ENCODE data around the gene RASL11A. TPM values are rescaled to one million over a fixed set of nuclear protein-coding genes. Genes with fewer than 3 reads are reported as not detected.
A peak's percentile ranks its signal among the peaks of the same experiment; 100 is the strongest.
"Not testable (repeated sequence)": the region's sequence is repeated elsewhere in the genome, so short reads cannot be mapped to it uniquely, and the experiment has no call there.

RASL11A gene
- total and polyA plus RNA-seq, 10 donors, result 6.7 to 37.9 (median 14.7) TPM

DNA sequence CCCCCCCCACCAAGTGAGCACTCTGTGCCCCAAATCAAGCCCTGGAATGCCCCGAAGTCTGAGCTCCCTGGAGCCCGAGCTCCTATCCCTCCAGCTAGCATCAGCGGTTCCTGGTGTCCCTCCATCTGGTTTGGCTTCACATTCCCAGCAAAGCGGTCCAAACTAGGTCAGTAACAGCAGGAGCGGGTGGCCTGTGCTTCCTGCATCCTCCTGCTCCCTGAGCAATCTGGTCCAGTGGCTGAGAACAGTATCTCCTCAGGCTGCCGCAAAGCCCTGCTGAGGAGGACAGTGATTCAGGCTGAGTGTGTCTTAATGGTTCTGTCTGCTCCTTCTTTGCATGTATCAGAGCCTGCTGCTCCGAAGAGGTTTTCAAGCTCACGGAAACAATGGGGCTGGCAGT, 25.9 kb downstream of the RASL11A start:
- peaks cover 0 to 8% (median 4%) of the 10 kb centered on the region in 6 donors for H3K4me1 ChIP-seq
- no peak overlapping the region for H3K4me3 ChIP-seq
- H3K27ac ChIP-seq, result no peak overlapping the region
- no peaks in the 10 kb centered on the region for H3K9me3 ChIP-seq
- peaks cover 0 to 5% (median 0%) of the 10 kb centered on the region in 7 donors for H3K27me3 ChIP-seq (replicated peaks in 1 of 7)
- H3K36me3 ChIP-seq, result no peaks in the 10 kb centered on the region
- no peak for DNase-seq
- 85 to 95% (median 89%) methylated on average over 8 of the region's 8 CpGs for WGBS, 5 donors
- TF ChIP-seq, protein P1, sequence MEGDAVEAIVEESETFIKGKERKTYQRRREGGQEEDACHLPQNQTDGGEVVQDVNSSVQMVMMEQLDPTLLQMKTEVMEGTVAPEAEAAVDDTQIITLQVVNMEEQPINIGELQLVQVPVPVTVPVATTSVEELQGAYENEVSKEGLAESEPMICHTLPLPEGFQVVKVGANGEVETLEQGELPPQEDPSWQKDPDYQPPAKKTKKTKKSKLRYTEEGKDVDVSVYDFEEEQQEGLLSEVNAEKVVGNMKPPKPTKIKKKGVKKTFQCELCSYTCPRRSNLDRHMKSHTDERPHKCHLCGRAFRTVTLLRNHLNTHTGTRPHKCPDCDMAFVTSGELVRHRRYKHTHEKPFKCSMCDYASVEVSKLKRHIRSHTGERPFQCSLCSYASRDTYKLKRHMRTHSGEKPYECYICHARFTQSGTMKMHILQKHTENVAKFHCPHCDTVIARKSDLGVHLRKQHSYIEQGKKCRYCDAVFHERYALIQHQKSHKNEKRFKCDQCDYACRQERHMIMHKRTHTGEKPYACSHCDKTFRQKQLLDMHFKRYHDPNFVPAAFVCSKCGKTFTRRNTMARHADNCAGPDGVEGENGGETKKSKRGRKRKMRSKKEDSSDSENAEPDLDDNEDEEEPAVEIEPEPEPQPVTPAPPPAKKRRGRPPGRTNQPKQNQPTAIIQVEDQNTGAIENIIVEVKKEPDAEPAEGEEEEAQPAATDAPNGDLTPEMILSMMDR (IDR thresholded peaks at IDR 0.05 in 8 of 11, conservative IDR thresholded peaks at IDR 0.05 in 3 of 11), result no peak
- TF ChIP-seq POLR2A (IDR thresholded peaks at IDR 0.05), result no peak
- no peak for TF ChIP-seq POLR2AphosphoS5 (IDR thresholded peaks at IDR 0.05)
- intact Hi-C loops (cut with DNase I; ENCODE audit: low total_unique reads), result no loop called here

DNA sequence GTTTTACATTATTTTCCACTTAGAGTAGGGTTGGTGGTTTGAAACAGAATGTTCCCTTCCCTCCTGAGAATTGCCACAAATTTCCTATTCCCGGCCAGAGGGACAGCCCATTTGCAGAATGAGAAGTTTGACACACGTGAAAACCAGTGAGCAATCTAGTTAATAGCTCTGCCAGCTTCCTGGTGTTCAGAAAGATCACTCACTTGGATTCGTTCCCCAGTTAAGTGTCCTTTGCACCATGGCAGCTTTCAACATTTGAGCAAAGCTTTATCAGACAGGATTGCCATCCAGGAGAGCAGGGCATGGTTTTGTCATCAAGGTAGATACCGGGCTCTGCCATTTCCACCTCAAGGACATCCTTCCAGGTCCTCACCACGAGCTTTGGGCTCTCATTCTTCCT, 28.2 kb downstream of the RASL11A start:
- Histone ChIP-seq H3K27me3 (replicated peaks in 1 of 7) (peaks cover 0 to 5% (median 0%) of the 10 kb centered on the region in 7 donors), H3K4me1 (peaks cover 0 to 4% (median under 1%) of the 10 kb centered on the region in 6 donors), H3K4me3 (no peak overlapping the region), H3K9me3 (no peaks in the 10 kb centered on the region), H3K27ac (no peak overlapping the region), H3K36me3 (no peaks in the 10 kb centered on the region)
- TF ChIP-seq POLR2A (IDR thresholded peaks at IDR 0.05), result no peak
- TF ChIP-seq, protein P1 (IDR thresholded peaks at IDR 0.05 in 8 of 11, conservative IDR thresholded peaks at IDR 0.05 in 3 of 11), result no peak
- no peak for TF ChIP-seq POLR2AphosphoS5 (IDR thresholded peaks at IDR 0.05)
- no peak for DNase-seq
- 61 to 79% (median 62%) methylated on average over 5 of the region's 5 CpGs for WGBS, 5 donors
- intact Hi-C loops (cut with DNase I; ENCODE audit: low total_unique reads), result no loop called here

DNA sequence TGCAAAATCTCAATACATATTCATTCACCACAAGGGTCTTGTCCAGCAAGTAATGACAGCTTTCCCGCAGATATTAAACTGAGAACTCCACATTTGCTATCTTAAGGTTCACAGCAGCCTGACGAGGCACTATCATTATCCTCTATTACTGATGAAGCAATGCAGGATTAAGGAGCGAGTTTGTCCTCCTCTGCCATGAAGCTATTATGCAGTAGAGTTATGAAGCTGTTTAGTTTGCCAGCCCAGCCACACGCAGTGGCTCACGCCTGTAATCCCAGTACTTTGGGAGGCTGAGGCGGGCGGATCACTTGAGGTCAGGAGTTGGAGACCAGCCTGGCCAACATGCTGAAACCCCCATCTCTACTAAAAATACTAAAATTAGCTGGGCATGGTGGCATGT, 29.8 kb downstream of the RASL11A start:
- H3K36me3 ChIP-seq; DNase-seq; H3K27me3 ChIP-seq (replicated peaks in 1 of 7); H3K27ac ChIP-seq; H3K9me3 ChIP-seq; intact Hi-C loops (cut with DNase I; ENCODE audit: low total_unique reads); H3K4me3 ChIP-seq; H3K4me1 ChIP-seq: not testable (repeated sequence)
- WGBS, 5 donors, result 88 to 98% (median 89%) methylated on average over 7 of the region's 7 CpGs

DNA sequence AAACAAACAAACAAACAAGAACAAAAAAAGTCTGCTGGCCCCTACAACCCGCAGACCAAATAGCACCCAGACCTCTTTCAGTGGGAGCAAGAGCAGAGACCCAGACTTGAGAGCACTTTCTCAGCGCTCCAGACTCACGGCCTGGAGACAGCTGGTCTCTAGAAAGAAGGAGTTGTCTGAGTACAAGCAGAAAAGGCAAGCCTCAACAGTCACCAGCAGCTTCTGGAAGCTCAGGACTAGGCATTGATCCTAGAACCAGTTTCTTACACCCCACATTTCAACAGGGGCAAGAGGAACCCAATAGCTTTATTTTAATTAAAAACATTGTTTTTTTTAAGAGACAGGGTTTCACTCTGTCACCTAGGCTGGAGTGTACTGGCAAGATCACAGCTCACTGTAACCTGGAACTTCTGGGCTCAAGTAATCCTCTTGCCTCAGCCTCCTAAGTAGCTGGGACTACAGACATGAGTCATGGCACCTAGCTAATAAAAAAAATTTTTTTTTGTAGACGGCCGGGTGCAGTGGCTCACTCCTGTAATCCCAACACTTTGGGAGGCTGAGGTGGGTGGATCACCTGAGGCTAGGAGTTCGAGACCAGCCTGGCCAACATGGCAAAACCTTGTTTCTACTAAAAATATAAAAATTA, 30.4 kb downstream of the RASL11A start:
- WGBS, 5 donors, result 81 to 95% (median 87%) methylated on average over 6 of the region's 6 CpGs
- peaks cover 0 to 5% (median 0%) of the 10 kb centered on the region in 6 donors for H3K4me1 ChIP-seq
- peaks cover 0 to 5% (median 0%) of the 10 kb centered on the region in 7 donors for H3K27me3 ChIP-seq (replicated peaks in 1 of 7)
- H3K36me3 ChIP-seq, result no peaks in the 10 kb centered on the region
- no peak overlapping the region for H3K4me3 ChIP-seq
- TF ChIP-seq POLR2AphosphoS5 (IDR thresholded peaks at IDR 0.05), result no peak
- no peak for TF ChIP-seq POLR2A (IDR thresholded peaks at IDR 0.05)
- DNase-seq, result no peak
- no peaks in the 10 kb centered on the region for H3K9me3 ChIP-seq
- intact Hi-C loops (cut with DNase I; ENCODE audit: low total_unique reads), result no loop called here
- no peak overlapping the region for H3K27ac ChIP-seq

DNA sequence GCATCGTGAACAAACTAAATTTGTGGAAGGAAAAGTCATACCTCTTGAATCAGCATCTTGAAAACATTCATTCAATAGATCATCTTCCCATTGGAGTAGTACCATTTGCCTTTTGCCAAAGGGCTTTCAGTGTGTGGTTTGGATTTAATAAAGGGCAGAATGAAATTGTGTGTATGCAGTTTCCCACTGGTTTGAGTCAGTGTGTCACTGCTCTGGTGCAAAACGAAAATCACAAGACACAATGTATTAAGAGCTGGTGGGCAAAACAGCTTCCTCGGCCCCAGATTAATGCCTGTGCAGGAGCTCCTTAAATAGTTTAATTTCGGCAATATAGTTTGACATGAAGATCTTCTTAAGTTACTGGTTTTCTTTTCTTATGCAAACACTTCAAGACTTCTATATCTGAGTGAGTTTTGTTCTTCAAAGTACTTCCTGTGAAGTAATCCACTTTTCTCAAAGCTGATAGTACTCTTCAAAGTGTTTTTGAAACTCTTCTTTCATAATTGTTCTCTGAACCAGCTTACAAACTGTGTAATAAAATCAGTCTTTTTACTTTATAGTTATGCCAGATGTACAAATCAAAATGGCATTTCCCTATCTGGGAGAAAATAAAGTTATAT, 32.1 kb downstream of the RASL11A start:
- TF ChIP-seq POLR2A (IDR thresholded peaks at IDR 0.05) (no peak), POLR2AphosphoS5 (IDR thresholded peaks at IDR 0.05) (no peak)
- TF ChIP-seq, protein P1 (IDR thresholded peaks at IDR 0.05 in 8 of 11, conservative IDR thresholded peaks at IDR 0.05 in 3 of 11), result no peak
- Histone ChIP-seq H3K4me3 (no peak overlapping the region), H3K36me3 (no peaks in the 10 kb centered on the region), H3K27me3 (replicated peaks in 1 of 7) (peaks cover 0 to 5% (median 0%) of the 10 kb centered on the region in 7 donors), H3K9me3 (no peaks in the 10 kb centered on the region), H3K4me1 (peaks cover 0 to 13% (median 0%) of the 10 kb centered on the region in 6 donors), H3K27ac (peak overlapping the region in 2 of 8 donors; percentile 40 to 52)
- DNase-seq, result no peak
- intact Hi-C loops (cut with DNase I; ENCODE audit: low total_unique reads), result no loop called here
- 43 to 61% (median 50%) methylated on average over 4 of the region's 4 CpGs for WGBS, 5 donors

Data from spleen (tissue), 11 donors.